Measurements from ENCODE around the gene TPBG. TPM values are rescaled to one million over a fixed set of nuclear protein-coding genes. Genes with fewer than 3 reads are reported as not detected.

The TPBG gene
- total RNA-seq, 1 experiment from 2014 or later, result 43.0 TPM

GRCh38 chr6:82408952-82409431, 45.4 kb downstream of the TPBG start:
- POLR2A ChIA-PET (ENCODE audit: unreplicated experiment), result no interaction called here
- no peaks in the 10 kb centered on the region for H3K9me2 ChIP-seq (replicated peaks; ENCODE audit: low read length)
- peak overlapping the region; percentile 63 for H3K4me2 ChIP-seq (ENCODE audit: low read length)
- CTCF ChIA-PET, result no interaction called here
- H3K4me1 ChIP-seq (ENCODE audit: insufficient read depth, low read length), result peaks cover 41% of the 10 kb centered on the region
- intact Hi-C loops (cut with micrococcal nuclease), result no loop called here
- no TSS peak for BruUV-seq (replicated peaks)
- no peaks in the 10 kb centered on the region for H3K9me3 ChIP-seq (ENCODE audit: low read length)
- H4K20me1 ChIP-seq (ENCODE audit: low read length), result no peaks in the 10 kb centered on the region
- H3K36me3 ChIP-seq (ENCODE audit: low read depth, low read length), result 0 out of 2 replicates have a peak, but pooled peaks cover 5% of the 10 kb centered on the region
- DNase-seq (peak; percentile 88), ATAC-seq (peak; percentile 96)
- 0 out of 2 replicates have a peak overlapping the region, but pooled peaks have one; percentile 11 for H3K4me3 ChIP-seq (ENCODE audit: low read length)
- peak overlapping the region; percentile 97 for H3K27ac ChIP-seq (ENCODE audit: low read length)
- H3K9ac ChIP-seq (ENCODE audit: low read length), result peak overlapping the region; percentile 64
- TF ChIP-seq EZH2 (IDR thresholded peaks at IDR 0.05; ENCODE audit: low read length, unreplicated experiment), result no peak
- TF ChIP-seq EZH2phosphoT487 (IDR thresholded peaks at IDR 0.05; ENCODE audit: borderline replicate concordance, low read length), result no peak
- TF ChIP-seq CTCF (conservative IDR thresholded peaks at IDR 0.05; ENCODE audit: low read depth, low read length), result no peak
- no peak overlapping the region for H2AFZ ChIP-seq (ENCODE audit: low read length)
- H3K79me2 ChIP-seq (ENCODE audit: low read length), result no peaks in the 10 kb centered on the region
- H3F3A ChIP-seq (ENCODE audit: low read length, unreplicated experiment), result peaks cover 15% of the 10 kb centered on the region
- no peaks in the 10 kb centered on the region for H3K27me3 ChIP-seq (ENCODE audit: low read length)

- Histone ChIP-seq H3K9ac (ENCODE audit: low read length) (peak overlapping the region; percentile 64), H3K4me3 (ENCODE audit: low read length) (no peak overlapping the region), H3K79me2 (ENCODE audit: low read length) (no peaks in the 10 kb centered on the region), H4K20me1 (ENCODE audit: low read length) (no peaks in the 10 kb centered on the region), H3K9me2 (replicated peaks; ENCODE audit: low read length) (no peaks in the 10 kb centered on the region), H2AFZ (ENCODE audit: low read length) (no peak overlapping the region), H3F3A (ENCODE audit: low read length, unreplicated experiment) (peaks cover 15% of the 10 kb centered on the region), H3K27ac (ENCODE audit: low read length) (peak overlapping the region; percentile 97), H3K27me3 (ENCODE audit: low read length) (no peaks in the 10 kb centered on the region), H3K36me3 (ENCODE audit: low read depth, low read length) (0 out of 2 replicates have a peak, but pooled peaks cover 5% of the 10 kb centered on the region), H3K4me1 (ENCODE audit: insufficient read depth, low read length) (peaks cover 41% of the 10 kb centered on the region), H3K9me3 (ENCODE audit: low read length) (no peaks in the 10 kb centered on the region), H3K4me2 (ENCODE audit: low read length) (peak overlapping the region; percentile 63; the same call in 1 of the 2 replicates)
- ATAC-seq (no peak), DNase-seq (peak; percentile 38)
- no TSS peak for BruUV-seq (replicated peaks)
- intact Hi-C loops (cut with micrococcal nuclease), result no loop called here
- ChIA-PET CTCF (no interaction called here), POLR2A (ENCODE audit: unreplicated experiment) (no interaction called here)
- no peak for TF ChIP-seq EZH2phosphoT487 (IDR thresholded peaks at IDR 0.05; ENCODE audit: borderline replicate concordance, low read length)
- TF ChIP-seq EZH2 (IDR thresholded peaks at IDR 0.05; ENCODE audit: low read length, unreplicated experiment), result no peak
- no peak for TF ChIP-seq CTCF (conservative IDR thresholded peaks at IDR 0.05; ENCODE audit: low read depth, low read length)
Measured at GRCh38 chr6:82410151-82410648, 46.6 kb downstream of the TPBG start.

GRCh38 chr6:82413868-82414267, 50.3 kb downstream of the TPBG start:
- BruUV-seq (replicated peaks), result no TSS peak
- intact Hi-C loops (cut with micrococcal nuclease), result no loop called here
- peaks cover 34% of the 10 kb centered on the region for H3K4me1 ChIP-seq (ENCODE audit: insufficient read depth, low read length)

More at GRCh38 chr6:82413868-82414267, 50.3 kb downstream of the TPBG start:
- no peak for DNase-seq
- POLR2A ChIA-PET (ENCODE audit: unreplicated experiment), result no interaction called here
- Histone ChIP-seq H3K4me3 (ENCODE audit: low read length) (no peak overlapping the region), H2AFZ (ENCODE audit: low read length) (no peak overlapping the region), H3K27ac (ENCODE audit: low read length) (no peak overlapping the region), H3K27me3 (ENCODE audit: low read length) (no peaks in the 10 kb centered on the region), H4K20me1 (ENCODE audit: low read length) (no peaks in the 10 kb centered on the region), H3F3A (ENCODE audit: low read length, unreplicated experiment) (peaks cover 10% of the 10 kb centered on the region), H3K9me2 (replicated peaks; ENCODE audit: low read length) (no peaks in the 10 kb centered on the region), H3K79me2 (ENCODE audit: low read length) (no peaks in the 10 kb centered on the region), H3K9ac (ENCODE audit: low read length) (no peak overlapping the region), H3K9me3 (ENCODE audit: low read length) (no peaks in the 10 kb centered on the region), H3K36me3 (ENCODE audit: low read depth, low read length) (0 out of 2 replicates have a peak, but pooled peaks cover 5% of the 10 kb centered on the region), H3K4me2 (ENCODE audit: low read length) (no peak overlapping the region)
- ATAC-seq, result no peak
- CTCF ChIA-PET, result no interaction called here
- TF ChIP-seq CTCF (conservative IDR thresholded peaks at IDR 0.05; ENCODE audit: low read depth, low read length), result no peak
